ENCODE results near the gene GPRC5C.
"Not testable (repeated sequence)": the region's sequence is repeated elsewhere in the genome, so short reads cannot be mapped to it uniquely, and the experiment has no call there.

The GPRC5C gene

DNA sequence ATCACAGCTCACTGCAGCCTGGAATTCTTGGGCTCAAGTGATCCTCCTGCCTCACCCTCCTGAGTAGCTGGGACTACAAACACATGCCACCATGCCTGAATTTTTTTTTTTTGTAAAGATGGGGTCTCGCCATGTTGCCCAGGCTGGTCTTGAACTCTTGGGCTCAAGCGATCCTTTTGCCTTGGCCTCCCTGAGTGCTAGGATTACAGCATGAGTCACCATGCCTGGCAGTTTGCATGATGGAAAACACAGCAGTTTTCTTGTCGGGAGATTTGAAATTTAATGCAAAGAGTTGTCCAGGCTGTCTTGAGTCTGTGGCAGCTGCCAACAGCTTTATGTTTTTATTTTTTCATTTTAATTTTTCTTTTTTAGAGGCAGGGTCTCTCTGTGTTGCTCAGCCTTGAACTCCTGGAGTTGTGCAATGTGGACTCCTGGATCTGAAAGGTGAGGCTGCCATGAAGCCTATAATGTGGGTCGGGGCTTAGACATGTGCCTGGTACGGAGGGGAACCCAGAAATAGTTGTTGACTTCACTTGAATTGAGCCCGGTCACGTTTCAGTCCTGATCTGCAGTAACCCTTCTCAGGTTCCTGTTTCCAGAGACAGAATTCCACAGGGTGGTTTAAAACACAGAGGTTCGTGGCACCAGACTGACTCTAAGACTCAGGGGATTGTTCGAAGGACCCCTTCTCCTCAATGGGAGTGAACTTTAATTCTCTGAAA lies 53.3 kb downstream of the GPRC5C start:
- TF ChIP-seq PAX5 (IDR thresholded peaks at IDR 0.05; ENCODE audit: insufficient read depth, low read length, severe bottlenecking) (no peak), TAF1 (IDR thresholded peaks at IDR 0.05; ENCODE audit: low read depth, low read length) (no peak), POLR2AphosphoS5 (IDR thresholded peaks at IDR 0.05; ENCODE audit: low read depth, low read length) (no peak), POU2F2 (IDR thresholded peaks at IDR 0.05; ENCODE audit: low read depth, low read length) (no peak), SPI1 (IDR thresholded peaks at IDR 0.05; ENCODE audit: low read depth, low read length) (no peak), POLR2A (IDR thresholded peaks at IDR 0.05; ENCODE audit: low read depth, low read length) (no peak)
- FAIRE-seq: no peak
- DNase-seq (ENCODE audit: insufficient read length, low spot score): no peak

DNA sequence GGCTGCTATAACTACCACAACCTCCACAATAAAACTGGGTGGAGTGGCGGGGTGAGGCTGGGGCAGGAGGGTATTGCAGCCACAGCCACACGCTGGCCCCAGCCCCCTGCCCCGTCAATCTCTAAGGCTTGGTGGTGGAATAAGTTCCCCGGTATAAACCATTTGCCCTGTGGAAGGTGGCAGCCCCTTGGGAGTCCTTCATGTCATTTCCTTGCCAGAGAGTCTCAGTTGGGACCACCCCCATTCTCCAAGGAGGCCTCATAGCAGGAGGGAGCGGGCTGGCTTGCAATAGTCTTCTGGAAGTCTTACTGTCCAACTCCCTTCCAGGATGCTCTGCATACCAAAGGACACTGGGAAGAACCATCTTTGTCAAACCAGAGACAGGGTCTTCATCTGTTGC lies 54.0 kb downstream of the GPRC5C start:
- no peak for TF ChIP-seq TAF1 (IDR thresholded peaks at IDR 0.05; ENCODE audit: low read depth, low read length)
- no peak for TF ChIP-seq PAX5 (IDR thresholded peaks at IDR 0.05; ENCODE audit: insufficient read depth, low read length, severe bottlenecking)
- TF ChIP-seq POLR2AphosphoS5 (IDR thresholded peaks at IDR 0.05; ENCODE audit: low read depth, low read length): no peak
- TF ChIP-seq POLR2A (IDR thresholded peaks at IDR 0.05; ENCODE audit: low read depth, low read length): no peak
- no peak for TF ChIP-seq SPI1 (IDR thresholded peaks at IDR 0.05; ENCODE audit: low read depth, low read length)
- no peak for TF ChIP-seq POU2F2 (IDR thresholded peaks at IDR 0.05; ENCODE audit: low read depth, low read length)
- no peak for FAIRE-seq
- no peak for DNase-seq (ENCODE audit: insufficient read length, low spot score)

DNA sequence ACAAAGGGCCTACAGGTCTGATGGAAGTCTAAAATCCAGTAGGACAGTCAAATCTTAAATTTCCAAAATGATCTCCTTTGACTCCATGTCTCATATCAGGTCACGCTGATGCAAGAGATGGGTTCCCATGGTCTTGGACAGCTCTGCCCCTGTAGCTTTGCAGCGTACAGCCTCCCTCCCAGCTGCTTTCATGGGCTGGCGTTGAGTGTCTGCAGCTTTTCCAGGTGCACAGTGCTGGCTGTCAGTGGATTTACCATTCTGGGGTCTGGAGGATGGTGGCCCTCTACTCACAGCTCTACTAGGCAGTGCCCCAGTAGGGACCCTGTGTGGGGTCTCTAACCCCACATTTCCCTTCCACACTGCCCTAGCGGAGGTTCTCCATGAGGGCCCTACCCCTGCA lies 56.4 kb downstream of the GPRC5C start:
- DNase-seq (ENCODE audit: insufficient read length, low spot score); FAIRE-seq: not testable (repeated sequence)

DNA sequence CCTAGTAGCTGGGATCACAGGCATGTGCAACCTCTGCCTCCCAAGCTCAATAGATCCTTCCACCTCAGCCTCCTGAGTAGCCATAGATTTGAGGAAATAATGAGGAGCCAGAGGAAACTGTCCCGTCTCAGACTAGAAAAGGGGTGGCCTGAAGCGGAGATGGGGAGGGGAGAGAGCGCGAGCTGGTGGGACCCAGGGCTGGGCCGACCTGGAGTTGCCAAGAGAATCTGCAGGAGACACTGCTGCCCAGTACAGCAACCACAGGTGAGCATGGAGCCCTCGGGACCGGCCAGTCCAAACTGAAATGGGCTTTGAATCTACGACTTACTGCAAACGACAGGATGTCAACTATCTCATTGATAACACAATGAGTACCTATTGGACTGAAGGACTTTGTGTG lies 58.8 kb downstream of the GPRC5C start:
- no peak for DNase-seq (ENCODE audit: insufficient read length, low spot score)
- no peak for TF ChIP-seq SPI1 (IDR thresholded peaks at IDR 0.05; ENCODE audit: low read depth, low read length)
- TF ChIP-seq TAF1 (IDR thresholded peaks at IDR 0.05; ENCODE audit: low read depth, low read length): no peak
- TF ChIP-seq PAX5 (IDR thresholded peaks at IDR 0.05; ENCODE audit: insufficient read depth, low read length, severe bottlenecking): no peak
- no peak for TF ChIP-seq POLR2AphosphoS5 (IDR thresholded peaks at IDR 0.05; ENCODE audit: low read depth, low read length)
- no peak for TF ChIP-seq POU2F2 (IDR thresholded peaks at IDR 0.05; ENCODE audit: low read depth, low read length)
- TF ChIP-seq POLR2A (IDR thresholded peaks at IDR 0.05; ENCODE audit: low read depth, low read length): no peak
- FAIRE-seq: no peak

DNA sequence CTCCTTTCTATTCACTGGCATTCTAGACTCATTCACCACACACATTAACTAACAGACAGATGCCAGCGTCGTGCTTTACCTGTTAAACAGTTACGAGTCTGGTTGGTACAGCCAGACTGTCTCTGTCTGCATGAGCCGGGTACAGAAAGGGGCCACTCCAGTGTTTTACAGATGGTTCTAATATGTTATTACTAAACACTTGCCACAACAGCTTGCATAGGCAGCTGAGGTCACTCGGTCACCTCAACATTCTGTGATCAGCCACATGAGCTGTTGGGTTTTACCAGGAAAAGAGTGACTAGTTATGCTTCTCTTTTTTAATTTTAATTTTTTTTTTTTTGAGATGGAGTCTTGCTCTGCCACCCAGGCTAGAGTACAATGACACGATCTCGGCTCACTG lies 59.7 kb downstream of the GPRC5C start:
- TF ChIP-seq SPI1 (IDR thresholded peaks at IDR 0.05; ENCODE audit: low read depth, low read length) (no peak), POLR2AphosphoS5 (IDR thresholded peaks at IDR 0.05; ENCODE audit: low read depth, low read length) (no peak)
- DNase-seq (ENCODE audit: insufficient read length, low spot score) (no peak), FAIRE-seq (no peak)

DNA sequence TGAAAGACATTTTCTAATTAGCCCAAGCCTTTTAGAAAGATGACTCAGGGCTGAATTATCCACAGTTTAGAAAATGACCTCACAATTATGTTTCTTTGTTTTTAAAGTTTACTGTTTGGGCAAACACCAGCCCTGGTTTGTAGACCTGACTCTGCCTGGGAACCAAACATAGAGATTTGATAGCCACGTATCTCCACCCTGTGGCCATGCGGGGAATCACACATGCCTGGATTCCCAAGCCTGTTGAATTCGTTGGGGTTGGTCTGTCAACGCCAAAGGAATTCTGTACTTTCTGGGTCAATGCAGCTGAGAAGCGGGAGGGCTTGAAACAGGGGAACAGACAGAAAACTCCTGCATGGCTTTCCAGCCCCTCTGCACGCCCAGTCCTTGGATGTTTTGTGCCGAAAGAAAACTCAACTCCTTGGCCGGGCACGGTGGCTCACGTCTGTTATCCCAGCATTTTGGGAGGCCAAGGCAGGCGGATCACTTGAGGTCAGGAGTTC lies 61.5 kb downstream of the GPRC5C start:
- DNase-seq (ENCODE audit: insufficient read length, low spot score): peak; percentile 43
- FAIRE-seq: peak; percentile 92
- TF ChIP-seq SPI1 (IDR thresholded peaks at IDR 0.05; ENCODE audit: low read depth, low read length) (no peak), PAX5 (IDR thresholded peaks at IDR 0.05; ENCODE audit: insufficient read depth, low read length, severe bottlenecking) (no peak), POU2F2 (IDR thresholded peaks at IDR 0.05; ENCODE audit: low read depth, low read length) (no peak), POLR2A (IDR thresholded peaks at IDR 0.05; ENCODE audit: low read depth, low read length) (no peak), TAF1 (IDR thresholded peaks at IDR 0.05; ENCODE audit: low read depth, low read length) (no peak), POLR2AphosphoS5 (IDR thresholded peaks at IDR 0.05; ENCODE audit: low read depth, low read length) (no peak)
